MM.1S (cell line): ENCODE results near the gene CLDN6.

ENCODE experiments used
- CTCF ChIP-seq: fragments of 300-600 bp; sonication (generic); IDR thresholded peaks from 2 replicates; pipeline ENCODE4 v1.5.1; 2016; ENCODE audit warnings: antibody characterized with exemption, low read length, mixed read lengths
- EZH2 ChIP-seq: fragments of 300-600 bp; sonication (generic); optimal IDR thresholded peaks from 2 replicates; pipeline ENCODE3; 2017; ENCODE audit warnings: low read depth, mild to moderate bottlenecking, antibody characterized with exemption, low read length, mixed read lengths
- EZH2phosphoT487 ChIP-seq: fragments of 300-600 bp; sonication (generic); IDR thresholded peaks from 2 replicates; pipeline ENCODE4 v1.6.1; 2018; ENCODE audit warnings: antibody characterized with exemption, low read length

GRCh38 chr16:2992383-2993081 is 25.5 kb downstream of the CLDN6 start:
- TF ChIP-seq EZH2phosphoT487: no peak
- no peak for TF ChIP-seq CTCF
- no peak for TF ChIP-seq EZH2
